Measurements from ENCODE around the gene ATP4A.

Gene ATP4A

DNA sequence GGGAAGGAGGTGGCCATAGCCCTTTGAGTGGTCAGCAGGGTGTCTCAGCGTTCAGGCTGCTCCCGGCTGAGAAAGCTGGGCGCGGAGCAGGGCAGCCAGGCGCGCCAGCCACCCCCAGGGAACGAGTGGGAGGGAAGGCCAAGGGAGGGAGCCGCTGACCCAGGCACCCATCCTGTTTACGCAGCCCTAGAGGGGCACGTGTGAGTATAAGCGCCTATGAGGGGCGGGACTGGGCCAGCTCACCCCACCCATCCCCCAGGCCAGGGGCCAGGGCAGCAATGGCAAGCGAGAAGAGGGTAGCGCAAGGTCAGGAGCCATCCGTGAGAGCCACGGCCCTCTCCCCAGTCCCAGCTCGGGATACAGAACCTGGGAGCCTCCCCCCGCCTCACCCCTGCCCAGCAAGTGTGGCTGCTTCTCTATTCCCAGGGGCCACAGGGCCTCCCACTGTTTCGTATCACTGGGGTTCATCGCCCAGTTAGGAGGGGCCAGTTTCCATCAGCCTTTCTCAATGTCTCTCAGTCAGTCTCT is 49.1 kb downstream of the ATP4A start:
- no peak for TF ChIP-seq CEBPB (IDR thresholded peaks at IDR 0.05)
- TF ChIP-seq, protein P1, sequence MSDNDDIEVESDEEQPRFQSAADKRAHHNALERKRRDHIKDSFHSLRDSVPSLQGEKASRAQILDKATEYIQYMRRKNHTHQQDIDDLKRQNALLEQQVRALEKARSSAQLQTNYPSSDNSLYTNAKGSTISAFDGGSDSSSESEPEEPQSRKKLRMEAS (IDR thresholded peaks at IDR 0.05): no peak
- TF ChIP-seq EGR1 (IDR thresholded peaks at IDR 0.05): no peak
- TF ChIP-seq TAF1 (IDR thresholded peaks at IDR 0.05; ENCODE audit: low read depth): no peak
- TF ChIP-seq, protein P2, sequence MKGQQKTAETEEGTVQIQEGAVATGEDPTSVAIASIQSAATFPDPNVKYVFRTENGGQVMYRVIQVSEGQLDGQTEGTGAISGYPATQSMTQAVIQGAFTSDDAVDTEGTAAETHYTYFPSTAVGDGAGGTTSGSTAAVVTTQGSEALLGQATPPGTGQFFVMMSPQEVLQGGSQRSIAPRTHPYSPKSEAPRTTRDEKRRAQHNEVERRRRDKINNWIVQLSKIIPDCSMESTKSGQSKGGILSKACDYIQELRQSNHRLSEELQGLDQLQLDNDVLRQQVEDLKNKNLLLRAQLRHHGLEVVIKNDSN (IDR thresholded peaks at IDR 0.05): no peak
- no peak for TF ChIP-seq YY1 (IDR thresholded peaks at IDR 0.05; ENCODE audit: low read depth)
- TF ChIP-seq TCF12 (IDR thresholded peaks at IDR 0.05; ENCODE audit: low read depth): no peak
- no peak for TF ChIP-seq ZBTB7A (IDR thresholded peaks at IDR 0.05; ENCODE audit: low read depth)
- no peak for TF ChIP-seq CREB1 (IDR thresholded peaks at IDR 0.05; ENCODE audit: low read depth)
- TF ChIP-seq, protein P3, sequence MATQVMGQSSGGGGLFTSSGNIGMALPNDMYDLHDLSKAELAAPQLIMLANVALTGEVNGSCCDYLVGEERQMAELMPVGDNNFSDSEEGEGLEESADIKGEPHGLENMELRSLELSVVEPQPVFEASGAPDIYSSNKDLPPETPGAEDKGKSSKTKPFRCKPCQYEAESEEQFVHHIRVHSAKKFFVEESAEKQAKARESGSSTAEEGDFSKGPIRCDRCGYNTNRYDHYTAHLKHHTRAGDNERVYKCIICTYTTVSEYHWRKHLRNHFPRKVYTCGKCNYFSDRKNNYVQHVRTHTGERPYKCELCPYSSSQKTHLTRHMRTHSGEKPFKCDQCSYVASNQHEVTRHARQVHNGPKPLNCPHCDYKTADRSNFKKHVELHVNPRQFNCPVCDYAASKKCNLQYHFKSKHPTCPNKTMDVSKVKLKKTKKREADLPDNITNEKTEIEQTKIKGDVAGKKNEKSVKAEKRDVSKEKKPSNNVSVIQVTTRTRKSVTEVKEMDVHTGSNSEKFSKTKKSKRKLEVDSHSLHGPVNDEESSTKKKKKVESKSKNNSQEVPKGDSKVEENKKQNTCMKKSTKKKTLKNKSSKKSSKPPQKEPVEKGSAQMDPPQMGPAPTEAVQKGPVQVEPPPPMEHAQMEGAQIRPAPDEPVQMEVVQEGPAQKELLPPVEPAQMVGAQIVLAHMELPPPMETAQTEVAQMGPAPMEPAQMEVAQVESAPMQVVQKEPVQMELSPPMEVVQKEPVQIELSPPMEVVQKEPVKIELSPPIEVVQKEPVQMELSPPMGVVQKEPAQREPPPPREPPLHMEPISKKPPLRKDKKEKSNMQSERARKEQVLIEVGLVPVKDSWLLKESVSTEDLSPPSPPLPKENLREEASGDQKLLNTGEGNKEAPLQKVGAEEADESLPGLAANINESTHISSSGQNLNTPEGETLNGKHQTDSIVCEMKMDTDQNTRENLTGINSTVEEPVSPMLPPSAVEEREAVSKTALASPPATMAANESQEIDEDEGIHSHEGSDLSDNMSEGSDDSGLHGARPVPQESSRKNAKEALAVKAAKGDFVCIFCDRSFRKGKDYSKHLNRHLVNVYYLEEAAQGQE (IDR thresholded peaks at IDR 0.05; ENCODE audit: low read depth): no peak
- no peak for TF ChIP-seq EP300 (IDR thresholded peaks at IDR 0.05; ENCODE audit: borderline replicate concordance)
- TF ChIP-seq NFIC (IDR thresholded peaks at IDR 0.05): no peak
- TF ChIP-seq TEAD4 (IDR thresholded peaks at IDR 0.05): no peak
- TF ChIP-seq RAD21 (IDR thresholded peaks at IDR 0.05; ENCODE audit: low read depth): no peak
- TF ChIP-seq FOXM1 (IDR thresholded peaks at IDR 0.05; ENCODE audit: borderline replicate concordance, low read depth): no peak

DNA sequence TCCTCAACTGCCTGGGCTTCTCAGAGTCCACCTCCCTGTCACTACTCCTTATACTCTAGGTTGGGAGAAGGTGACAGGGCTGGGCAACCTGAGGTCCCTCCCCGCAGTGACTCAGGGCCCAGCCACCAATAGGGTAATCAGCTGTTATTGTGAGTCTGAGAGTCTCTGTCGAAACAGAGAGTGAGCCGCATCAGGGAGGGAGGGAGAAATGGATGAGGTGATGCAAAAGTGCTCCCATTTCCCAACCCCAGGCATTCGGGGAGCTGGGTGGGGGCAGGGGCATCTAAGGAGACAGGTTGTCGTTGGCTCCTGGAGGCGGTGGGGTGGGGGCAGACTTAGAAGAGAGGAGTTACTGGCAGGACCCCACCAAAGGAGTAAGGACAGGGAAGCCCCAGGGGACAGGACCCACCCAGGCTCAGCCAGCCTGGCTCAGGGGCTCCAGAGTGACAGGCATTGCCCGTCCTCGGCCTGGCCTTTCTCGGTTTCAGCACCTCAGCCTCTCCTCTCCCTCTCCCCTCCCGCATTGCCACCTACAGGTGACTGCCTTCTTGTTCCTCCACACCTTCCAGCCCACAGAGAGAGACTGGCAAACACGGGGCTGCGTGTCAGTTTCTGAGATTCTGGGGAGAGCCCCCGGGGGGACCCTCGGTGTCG is 49.7 kb downstream of the ATP4A start, which contains the start of gene DMKN:
Gene DMKN (minus strand): TSS at position 22 of the 654 bp plus-strand sequence. CDS start 174 bp downstream, outside the sequence.
- no peak for TF ChIP-seq NFIC (IDR thresholded peaks at IDR 0.05)
- no peak for TF ChIP-seq TAF1 (IDR thresholded peaks at IDR 0.05; ENCODE audit: low read depth)
- no peak for TF ChIP-seq EP300 (IDR thresholded peaks at IDR 0.05; ENCODE audit: borderline replicate concordance)
- no peak for TF ChIP-seq CREB1 (IDR thresholded peaks at IDR 0.05; ENCODE audit: low read depth)
- TF ChIP-seq CEBPB (IDR thresholded peaks at IDR 0.05): no peak
- TF ChIP-seq, protein P3 (IDR thresholded peaks at IDR 0.05; ENCODE audit: low read depth): no peak

DNA sequence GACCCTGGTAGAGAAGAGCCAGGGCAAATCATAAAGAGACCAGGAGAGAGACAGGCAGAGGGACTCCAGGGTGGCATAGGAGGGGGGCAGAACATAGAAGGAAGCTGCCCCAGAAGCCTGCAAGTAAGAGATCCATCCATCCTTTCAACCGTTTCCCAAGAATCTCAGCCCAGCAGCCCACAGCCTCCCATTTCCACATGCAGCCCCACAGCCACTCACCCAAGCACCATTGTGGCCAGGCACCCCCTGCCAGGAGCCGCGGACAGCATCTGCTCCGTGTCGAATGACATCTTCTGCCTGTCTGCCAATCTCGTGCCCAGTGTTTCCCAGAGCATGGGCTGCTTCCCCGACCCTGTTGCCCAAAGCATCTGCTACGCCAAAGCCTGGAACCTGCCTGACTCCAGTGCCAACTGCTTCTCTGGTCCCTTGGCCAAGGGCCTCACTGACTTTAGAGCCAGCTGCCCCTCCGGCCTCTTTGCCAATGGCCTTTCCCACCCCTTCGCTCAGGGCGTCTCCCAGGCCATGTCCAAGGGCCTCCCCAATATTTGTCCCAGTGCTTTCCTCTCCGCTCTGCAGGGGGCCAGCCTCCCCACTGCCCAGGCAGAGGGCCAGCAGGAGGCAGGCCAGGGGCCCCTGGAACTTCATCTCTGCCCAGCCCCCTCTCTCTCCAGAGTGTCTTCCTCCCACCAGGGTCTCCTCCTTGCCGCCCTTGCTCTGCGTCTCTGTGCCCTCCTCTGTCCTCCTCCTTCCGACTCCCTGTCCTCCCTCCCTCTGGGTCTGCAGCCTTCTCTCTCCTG is 50.4 kb downstream of the ATP4A start:
- TF ChIP-seq EP300 (IDR thresholded peaks at IDR 0.05; ENCODE audit: borderline replicate concordance): no peak
- no peak for TF ChIP-seq TAF1 (IDR thresholded peaks at IDR 0.05; ENCODE audit: low read depth)
- TF ChIP-seq CEBPB (IDR thresholded peaks at IDR 0.05): no peak
- TF ChIP-seq, protein P1 (IDR thresholded peaks at IDR 0.05): no peak
- no peak for TF ChIP-seq ZBTB7A (IDR thresholded peaks at IDR 0.05; ENCODE audit: low read depth)
- no peak for TF ChIP-seq EGR1 (IDR thresholded peaks at IDR 0.05)
- TF ChIP-seq RAD21 (IDR thresholded peaks at IDR 0.05; ENCODE audit: low read depth): no peak

DNA sequence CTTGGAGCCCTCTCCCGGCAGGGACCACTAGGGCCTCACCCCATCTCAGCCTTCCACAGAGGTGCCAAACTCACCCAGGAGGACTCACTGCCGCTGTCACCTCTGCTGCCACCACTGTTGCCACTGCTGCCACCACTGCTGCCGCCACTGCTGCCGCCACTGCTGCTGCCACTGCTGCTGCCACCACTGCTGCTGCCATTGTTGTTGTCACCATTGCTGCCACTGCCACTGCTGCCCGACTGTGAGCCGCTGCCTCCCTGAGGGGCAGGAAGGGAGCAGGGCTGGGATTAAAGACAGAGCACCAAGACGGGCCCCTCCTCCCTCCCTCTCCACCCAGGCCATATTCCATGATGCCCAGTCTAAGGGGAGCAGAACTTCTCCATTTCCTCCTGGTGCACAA is 52.1 kb downstream of the ATP4A start:
- TF ChIP-seq TAF1 (IDR thresholded peaks at IDR 0.05; ENCODE audit: low read depth) (no peak), NFIC (IDR thresholded peaks at IDR 0.05) (no peak), CREB1 (IDR thresholded peaks at IDR 0.05; ENCODE audit: low read depth) (no peak), FOXM1 (IDR thresholded peaks at IDR 0.05; ENCODE audit: borderline replicate concordance, low read depth) (no peak), EP300 (IDR thresholded peaks at IDR 0.05; ENCODE audit: borderline replicate concordance) (no peak)
- TF ChIP-seq, protein P2 (IDR thresholded peaks at IDR 0.05): no peak
- TF ChIP-seq, protein P3 (IDR thresholded peaks at IDR 0.05; ENCODE audit: low read depth): no peak

Measured in Ishikawa (cell line).